Hematopoietic multipotent progenitor cell treated with erythropoietin and hydrocortisone succinate and interleukin-3 and kit ligand, for 8 days (in vitro differentiated cells): ENCODE results near the gene TIAM2.
A peak's percentile ranks its signal among the peaks of the same experiment; 100 is the strongest.

Experiments used
- DNase-seq: peaks from one replicate; pipeline ENCODE4 v3.0.0-alpha.2; 2015

TIAM2 gene

GRCh38 chr6:155244434-155244833 lies 249.3 kb downstream of the TIAM2 start:
- no peak for DNase-seq

- no peak for DNase-seq
These were observed 250.1 kb downstream of the TIAM2 start for GRCh38 chr6:155245193-155245592.

DNA sequence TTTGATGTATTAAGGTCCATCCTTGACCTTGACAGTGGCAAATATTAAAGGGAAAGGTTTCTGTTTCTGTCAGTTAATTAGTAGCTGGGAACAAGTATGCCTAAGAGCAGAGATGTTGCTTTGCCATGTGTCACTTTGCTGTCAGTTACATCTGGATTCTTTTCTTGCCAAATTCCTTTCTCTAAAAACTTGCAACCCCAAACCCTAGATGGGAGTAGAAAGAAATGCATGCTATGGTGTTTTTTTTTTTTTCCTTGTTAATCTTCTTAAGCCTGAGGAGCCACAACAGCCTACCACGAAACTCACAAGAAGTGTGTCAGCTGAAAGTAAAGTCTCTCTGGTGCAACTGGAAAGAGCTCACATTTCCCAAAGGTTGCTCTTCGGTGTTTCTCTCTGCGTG lies 250.7 kb downstream of the TIAM2 start:
- no peak for DNase-seq

GRCh38 chr6:155246825-155247224 lies 251.7 kb downstream of the TIAM2 start:
- no peak for DNase-seq

DNA sequence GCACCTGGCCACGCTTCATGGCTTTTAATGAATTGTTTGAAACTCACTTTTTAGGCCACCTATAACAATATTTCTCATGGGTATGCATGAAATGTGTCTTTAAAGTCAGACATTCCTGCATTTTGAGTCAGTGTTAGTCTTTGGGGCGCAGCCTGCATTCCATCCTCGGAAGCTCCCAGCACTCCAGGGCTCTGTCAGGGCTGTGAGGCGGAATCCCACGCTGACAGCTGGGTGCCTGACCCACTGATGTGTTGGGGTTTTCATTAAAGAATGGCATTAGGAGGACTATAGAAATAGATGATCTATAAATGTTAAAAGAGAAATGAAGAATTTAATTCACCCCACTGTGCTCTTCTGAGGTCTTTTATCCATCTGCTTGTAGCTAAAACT lies 252.5 kb downstream of the TIAM2 start:
- DNase-seq: no peak

- peak; percentile 22 for DNase-seq
These were observed 253.2 kb downstream of the TIAM2 start for GRCh38 chr6:155248008-155249001.

DNA sequence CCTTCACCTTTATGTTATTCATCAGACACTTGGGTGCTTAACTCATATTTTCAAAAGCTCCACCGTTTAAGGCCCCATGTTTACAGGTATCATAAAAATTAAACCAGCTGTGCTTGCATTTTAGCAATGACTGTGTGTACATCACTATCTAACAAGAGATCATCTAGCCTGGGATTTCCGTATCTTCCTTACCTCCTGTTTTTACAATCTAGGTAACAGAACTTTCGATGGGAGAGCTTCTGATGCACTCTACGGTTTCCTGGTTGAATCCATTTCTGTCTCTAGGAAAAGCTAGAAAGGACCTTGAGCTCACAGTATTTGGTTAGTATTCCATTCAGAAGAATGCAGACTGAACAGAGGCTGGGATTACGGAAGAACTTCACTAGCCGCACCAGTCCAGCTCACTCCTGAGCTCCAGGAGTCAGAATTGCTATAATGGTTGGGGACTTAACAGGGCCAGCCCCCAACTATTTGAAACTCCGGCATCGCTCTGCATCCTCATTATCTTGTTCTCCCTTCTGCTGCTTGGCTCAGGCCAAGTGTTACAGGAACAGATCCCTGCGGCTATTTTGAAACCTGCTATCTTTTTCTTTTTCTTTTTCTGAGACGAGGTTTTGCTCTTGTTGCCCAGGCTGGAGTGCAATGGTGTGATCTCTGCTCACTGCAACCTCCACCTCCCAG lies 255.7 kb downstream of the TIAM2 start:
- no peak for DNase-seq

DNA sequence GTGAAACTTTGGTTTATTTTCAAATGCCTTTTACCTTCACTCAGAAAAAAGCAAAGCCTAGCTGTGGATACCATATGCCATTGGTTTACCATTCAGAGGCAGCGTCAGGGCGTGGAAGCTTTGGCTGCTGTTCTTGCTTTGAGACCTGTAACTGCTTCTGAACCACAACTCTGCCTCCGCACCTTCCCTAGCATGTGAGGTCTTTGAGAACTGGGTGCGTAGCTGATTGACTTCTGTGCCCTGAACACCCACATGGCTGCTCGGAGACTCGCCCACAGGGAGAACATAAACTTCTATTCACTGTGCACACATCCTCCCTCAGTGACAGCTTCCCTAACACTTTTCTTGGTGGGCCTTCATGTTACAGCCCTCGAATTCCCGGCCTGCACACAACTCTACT lies 257.5 kb downstream of the TIAM2 start:
- DNase-seq: no peak

GRCh38 chr6:155253337-155253736 lies 258.2 kb downstream of the TIAM2 start:
- no peak for DNase-seq

- no peak for DNase-seq
These were observed 259.0 kb downstream of the TIAM2 start for GRCh38 chr6:155254139-155254538.

DNA sequence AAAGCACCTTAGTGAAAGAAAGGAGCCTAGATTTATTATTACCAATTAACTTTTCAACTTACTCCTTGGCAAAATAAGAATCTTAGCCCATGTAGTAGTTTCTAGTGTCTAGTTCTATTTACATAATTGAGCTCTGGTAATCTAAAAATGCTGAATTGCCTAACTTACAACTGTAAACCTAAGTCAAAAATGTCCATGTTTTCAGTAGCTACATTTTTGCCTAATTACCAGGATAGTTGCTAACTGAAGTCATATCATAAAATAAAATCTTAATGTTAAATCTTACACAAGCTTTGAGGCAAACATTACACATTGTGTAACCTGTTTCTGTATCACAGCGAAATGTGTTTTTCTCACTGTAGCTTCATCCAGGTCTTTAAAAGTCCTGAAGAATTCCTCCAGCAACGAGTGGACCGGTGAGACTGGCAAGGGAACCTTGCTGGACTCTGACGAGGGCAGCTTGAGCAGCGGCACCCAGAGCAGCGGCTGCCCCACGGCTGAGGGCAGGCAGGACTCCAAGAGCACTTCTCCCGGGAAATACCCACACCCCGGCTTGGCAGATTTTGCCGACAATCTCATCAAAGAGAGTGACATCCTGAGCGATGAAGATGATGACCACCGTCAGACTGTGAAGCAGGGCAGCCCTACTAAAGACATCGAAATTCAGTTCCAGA lies 261.1 kb downstream of the TIAM2 start:
- DNase-seq: no peak

DNA sequence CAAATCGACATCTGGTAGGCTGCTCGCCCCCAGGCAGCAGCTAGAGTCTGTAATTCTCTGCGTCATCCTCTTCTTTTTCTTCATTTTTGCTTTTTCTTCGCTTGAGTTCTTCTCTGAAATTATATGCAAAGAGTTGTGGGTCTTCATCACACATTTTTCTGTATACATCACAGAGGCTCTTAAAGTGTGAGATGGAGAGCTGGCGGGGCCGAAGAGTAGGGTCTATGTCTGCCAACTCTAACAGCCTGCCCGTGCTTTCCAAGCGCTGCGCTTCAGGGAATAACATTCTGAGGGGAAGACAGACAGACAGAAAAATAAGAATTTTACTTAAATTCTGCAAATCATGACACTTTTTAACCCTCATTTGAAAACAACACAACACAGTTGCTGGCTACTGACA lies 262.7 kb downstream of the TIAM2 start:
- no peak for DNase-seq

- no peak for DNase-seq
These were observed 264.1 kb downstream of the TIAM2 start for GRCh38 chr6:155259204-155259603.

GRCh38 chr6:155259897-155260296 lies 264.8 kb downstream of the TIAM2 start:
- no peak for DNase-seq

DNA sequence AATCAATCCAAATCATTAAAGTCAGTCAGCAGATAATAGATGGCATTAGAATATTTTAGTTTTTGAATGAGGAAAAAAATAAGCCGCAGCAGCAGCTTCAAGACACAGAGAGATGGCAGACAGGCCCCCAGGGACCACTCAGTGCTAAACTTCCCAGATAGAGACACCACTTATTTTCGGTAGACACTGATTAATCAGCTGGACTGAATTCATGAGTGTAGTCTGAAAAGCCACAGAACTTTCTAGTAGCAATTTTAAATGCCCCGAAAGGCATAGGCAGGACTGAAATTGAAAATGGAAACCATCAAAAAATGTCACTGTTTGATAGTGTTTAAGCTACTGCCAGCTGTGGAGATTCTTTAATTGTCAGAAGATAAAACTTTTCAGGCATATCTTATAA lies 265.6 kb downstream of the TIAM2 start:
- no peak for DNase-seq

DNA sequence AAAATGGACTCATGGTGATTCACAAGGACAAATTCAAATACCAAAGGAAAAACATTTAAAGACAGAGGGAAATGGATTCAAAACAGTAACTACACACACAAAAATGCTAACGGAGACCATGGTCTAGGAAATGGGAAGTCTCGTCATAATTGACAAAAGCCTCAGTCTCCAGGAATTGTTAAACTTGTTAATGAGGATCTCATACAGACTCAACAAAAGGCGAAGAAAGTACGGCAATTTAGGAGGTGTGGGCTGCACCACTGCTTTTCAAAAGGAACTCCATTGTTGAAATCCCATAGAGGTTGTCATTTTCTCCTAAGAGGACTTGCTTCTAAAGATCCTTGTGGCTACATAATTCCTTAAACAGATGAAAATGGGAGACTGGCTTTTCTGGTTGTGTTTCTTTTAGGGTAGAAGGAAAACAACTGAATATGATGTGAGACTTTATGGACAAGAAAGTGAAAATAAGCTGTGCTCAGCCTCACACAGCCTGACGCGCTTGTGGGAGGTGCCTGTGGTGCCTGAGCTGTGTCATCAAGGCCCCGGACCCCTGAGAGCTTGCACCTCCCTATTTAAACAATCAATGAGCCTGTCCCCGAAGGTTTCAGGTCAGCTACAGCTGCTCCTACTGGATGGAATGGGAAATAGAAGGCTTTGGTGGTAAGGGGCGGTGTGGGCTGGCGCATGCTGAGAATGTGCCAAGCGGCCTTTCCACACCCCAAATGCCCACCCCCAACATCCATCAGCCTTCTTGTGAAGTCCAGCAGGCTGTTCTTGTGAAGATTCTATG lies 266.2 kb downstream of the TIAM2 start:
- DNase-seq: no peak

GRCh38 chr6:155262655-155263054 lies 267.5 kb downstream of the TIAM2 start:
- DNase-seq: no peak

DNA sequence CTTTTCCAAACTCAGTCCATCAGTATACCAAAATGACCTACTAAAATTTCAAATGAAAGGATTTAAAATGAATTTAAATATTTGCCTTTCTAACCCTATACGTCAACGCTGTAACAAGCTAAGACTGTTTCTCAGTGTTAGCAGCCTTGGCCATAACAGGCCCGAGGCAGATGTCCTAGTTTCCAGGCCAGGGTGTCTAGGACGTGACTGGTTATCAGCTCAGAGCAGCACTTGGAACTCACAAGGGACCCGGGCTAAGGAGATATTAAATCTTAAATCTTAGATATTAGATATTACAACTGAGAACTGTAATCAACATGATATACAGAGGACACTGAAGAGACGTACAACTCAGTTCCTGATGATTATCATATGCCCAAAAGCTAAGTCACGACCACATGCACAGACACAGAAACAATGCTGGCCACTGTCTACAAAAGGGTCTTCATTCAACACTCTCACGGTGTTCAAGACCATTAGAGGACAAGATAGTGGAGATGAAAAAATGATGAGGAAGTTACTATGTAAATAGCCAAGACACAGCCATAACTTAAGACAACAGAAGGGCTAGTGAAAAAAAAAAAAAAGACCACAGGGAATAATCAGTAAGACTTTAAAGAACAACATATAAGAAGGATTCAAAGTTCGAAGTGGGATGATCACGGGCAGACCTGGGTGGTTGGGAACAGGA lies 268.4 kb downstream of the TIAM2 start, which contains the start of gene CLDN20:
Gene CLDN20, plus strand, starts transcription at position 641 of the 691 bp plus-strand sequence. CDS start 11,707 bp downstream, outside the sequence.
- DNase-seq: no peak

- DNase-seq: no peak
These were observed 269.7 kb downstream of the TIAM2 start for GRCh38 chr6:155264693-155265320.

DNA sequence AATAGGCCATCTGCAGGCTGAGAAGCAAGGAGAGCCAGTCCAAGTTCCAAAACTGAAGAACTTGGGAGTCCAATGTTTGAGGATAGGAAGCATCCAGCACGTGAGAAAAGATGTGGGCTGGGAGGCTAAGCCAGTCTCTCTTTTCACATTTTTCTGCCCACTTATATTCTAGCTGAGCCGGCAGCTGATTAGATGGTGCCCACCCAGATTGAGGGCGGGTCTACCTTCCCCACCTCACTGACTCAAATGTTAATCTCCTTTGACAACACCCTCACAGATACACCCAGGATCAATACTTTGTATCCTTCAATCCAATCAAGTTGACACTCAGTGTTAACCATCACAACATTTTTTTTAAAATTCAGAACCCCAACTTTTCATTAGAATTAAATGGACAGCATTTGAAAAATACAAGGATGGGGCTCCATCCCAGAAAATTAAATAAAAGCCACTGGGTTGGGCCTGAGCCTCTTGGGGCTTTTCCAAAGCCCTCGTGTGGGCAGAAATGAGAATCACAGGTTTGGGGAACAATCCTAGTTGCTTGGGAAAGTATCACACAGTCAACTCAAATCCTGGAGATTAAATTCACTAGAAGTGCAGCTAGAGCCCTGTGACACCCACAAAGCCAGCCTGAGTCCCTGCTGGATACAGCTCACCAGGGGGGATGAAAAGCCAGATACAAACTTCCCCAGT lies 270.9 kb downstream of the TIAM2 start:
- DNase-seq: no peak

DNA sequence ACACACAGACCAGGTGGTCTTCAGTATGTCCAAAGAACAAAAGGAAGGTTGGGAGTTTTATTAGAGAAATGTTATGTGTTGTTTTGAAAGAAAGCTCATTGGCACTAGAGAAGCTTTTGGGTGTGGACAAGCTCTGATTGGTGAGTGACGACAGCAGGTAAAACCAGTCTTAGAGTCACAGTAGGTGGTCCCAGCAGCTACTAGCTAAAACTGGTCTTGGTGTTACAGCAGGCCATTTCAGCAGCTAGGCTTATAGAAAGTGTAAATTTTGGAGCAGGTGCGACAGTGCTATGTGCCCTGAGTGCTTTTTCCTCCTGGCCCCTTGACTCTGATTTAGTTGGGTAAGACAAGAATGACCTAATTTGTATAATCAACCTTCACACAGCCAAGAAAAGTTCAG lies 272.3 kb downstream of the TIAM2 start:
- no peak for DNase-seq
